Rectal smooth muscle tissue (tissue), 1 donor: Measurements from ENCODE around the gene SIRPB1.
"Not testable (repeated sequence)": the region's sequence is repeated elsewhere in the genome, so short reads cannot be mapped to it uniquely, and the experiment has no call there.

Experiments used
- H3K27ac ChIP-seq: one replicate; pipeline ENCODE4 v1.7.0; 2013; ENCODE audit warnings: low read depth, low read length, inconsistent platforms
- H3K27me3 ChIP-seq: one replicate; pipeline ENCODE4 v1.7.0; 2013; ENCODE audit warnings: low read length; ENCODE audit not compliant: control insufficient read depth, insufficient read depth
- H3K36me3 ChIP-seq: one replicate; pipeline ENCODE4 v1.7.0; 2013; ENCODE audit warnings: low read length; ENCODE audit not compliant: control insufficient read depth, insufficient read depth
- H3K4me1 ChIP-seq: one replicate; pipeline ENCODE4 v1.7.0; 2013; ENCODE audit warnings: low read length; ENCODE audit not compliant: control insufficient read depth, insufficient read depth
- H3K4me3 ChIP-seq: one replicate; pipeline ENCODE4 v1.7.0; 2013; ENCODE audit warnings: low read length
- H3K9ac ChIP-seq: one replicate; pipeline ENCODE4 v1.7.0; 2013; ENCODE audit warnings: low read length

Gene SIRPB1

DNA sequence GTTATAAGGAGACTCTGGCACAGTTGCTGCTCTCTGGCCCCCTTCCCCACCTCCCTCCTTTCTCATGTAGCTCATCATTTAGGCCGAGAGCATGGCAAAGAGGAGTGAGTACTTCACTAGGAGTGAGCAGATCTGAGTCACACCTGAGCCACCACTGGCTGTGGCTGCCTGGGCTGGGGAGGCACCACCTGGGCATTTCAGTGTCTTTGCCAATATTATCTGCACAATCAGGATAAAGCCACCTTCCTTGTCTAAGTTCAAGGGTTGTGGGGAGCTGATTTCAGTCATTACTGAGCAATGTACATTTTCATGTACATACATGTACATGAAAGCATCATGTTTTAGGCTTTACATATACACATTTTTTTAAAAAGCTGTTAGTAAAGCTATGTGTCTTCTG lies 43.8 kb downstream of the SIRPB1 start:
- not testable (repeated sequence) for H3K4me1 ChIP-seq, H3K9ac ChIP-seq, H3K27ac ChIP-seq, H3K36me3 ChIP-seq, H3K27me3 ChIP-seq, H3K4me3 ChIP-seq

- not testable (repeated sequence) for H3K27me3 ChIP-seq, H3K36me3 ChIP-seq
These were observed 48.2 kb downstream of the SIRPB1 start for GRCh38 chr20:1571583-1571982.

More at GRCh38 chr20:1571583-1571982, 48.2 kb downstream of the SIRPB1 start:
- H3K27ac ChIP-seq, H3K9ac ChIP-seq, H3K4me1 ChIP-seq, H3K4me3 ChIP-seq: not testable (repeated sequence)
